SU-DHL-6 (cell line): ENCODE results near the gene ARHGAP29.

ENCODE experiments used
- CTCF ChIP-seq: fragments of 200-600 bp; sonication (generic); IDR thresholded peaks from one replicate; pipeline ENCODE4 v1.5.1; 2017; ENCODE audit warnings: antibody characterized with exemption, mild to moderate bottlenecking, low read length, moderate library complexity; ENCODE audit not compliant: insufficient read depth, poor library complexity, severe bottlenecking
- EZH2phosphoT487 ChIP-seq: fragments of 200-600 bp; sonication (generic), shearing (Covaris generic); conservative IDR thresholded peaks from 2 replicates; pipeline ENCODE4 v1.6.1; 2018; ENCODE audit warnings: mild to moderate bottlenecking, antibody characterized with exemption, low read length, moderate library complexity, mixed read lengths

DNA sequence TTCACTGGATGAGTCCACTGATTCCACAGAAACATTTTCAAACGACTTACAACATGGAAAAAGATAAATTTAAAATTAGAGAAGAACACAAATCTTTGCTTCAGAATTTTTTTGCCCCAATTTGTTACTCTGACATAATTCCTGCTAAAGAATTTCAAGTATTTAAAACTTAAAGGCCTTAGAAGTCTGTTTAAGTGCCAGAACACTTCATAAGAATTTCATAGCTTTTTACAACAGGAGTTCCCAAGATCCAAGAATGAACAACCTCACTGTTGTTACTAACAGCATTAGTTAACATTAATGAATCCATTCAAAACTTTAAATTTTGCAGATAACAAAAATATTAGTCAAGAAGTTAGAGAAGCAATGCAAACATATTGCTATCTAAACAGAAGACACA lies 31.7 kb downstream of the ARHGAP29 start:
- no peak for TF ChIP-seq CTCF
- TF ChIP-seq EZH2phosphoT487, result no peak
